GM23248 (cell line): ENCODE results near the gene ZNF132.

ENCODE experiments used
- EZH2 ChIP-seq: fragments of 200-600 bp; sonication (generic); IDR thresholded peaks from 2 replicates; pipeline ENCODE4 v1.6.1; 2018; ENCODE audit warnings: antibody characterized with exemption, mild to moderate bottlenecking; ENCODE audit not compliant: insufficient read depth, poor library complexity, severe bottlenecking
- EZH2phosphoT487 ChIP-seq: fragments of 200-600 bp; sonication (generic); IDR thresholded peaks from 2 replicates; pipeline ENCODE4 v1.6.1; 2018; ENCODE audit warnings: antibody characterized with exemption, moderate library complexity, mild to moderate bottlenecking, low read depth; ENCODE audit not compliant: insufficient read depth

DNA sequence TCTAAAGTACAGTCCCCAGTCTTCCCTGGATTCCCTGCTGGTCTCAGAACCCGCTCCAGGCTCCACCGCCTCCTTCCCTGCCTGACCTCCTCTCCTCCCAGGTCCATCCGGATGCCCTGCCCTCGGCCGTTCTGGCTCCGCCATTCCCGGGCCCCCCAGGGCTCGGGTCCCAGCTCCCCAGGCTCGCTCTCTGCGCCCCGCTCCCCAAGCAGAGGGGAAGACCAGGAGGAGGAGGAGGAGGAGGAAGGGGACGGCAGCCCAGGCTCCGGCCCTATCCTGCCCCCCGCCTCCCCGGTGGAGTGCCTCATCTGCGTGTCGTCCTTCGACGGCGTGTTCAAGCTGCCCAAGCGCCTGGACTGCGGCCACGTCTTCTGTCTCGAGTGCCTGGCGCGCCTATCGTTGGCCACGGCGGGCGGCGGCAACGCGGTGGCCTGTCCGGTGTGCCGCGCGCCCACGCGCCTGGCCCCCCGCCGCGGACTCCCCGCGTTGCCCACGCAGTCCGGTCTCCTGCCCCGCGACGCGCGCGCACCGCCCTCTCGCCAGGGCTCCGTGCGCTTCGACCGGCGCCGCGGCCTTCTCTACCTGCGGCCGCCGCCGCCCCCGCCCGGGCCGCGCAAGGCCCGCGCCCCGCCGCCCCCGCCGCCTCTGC is 43.9 kb downstream of the ZNF132 start:
- TF ChIP-seq EZH2 = no peak
- TF ChIP-seq EZH2phosphoT487 = no peak
